Spleen (tissue), 11 donors: ENCODE results near the gene CALN1. TPM values are rescaled to one million over a fixed set of nuclear protein-coding genes. Genes with fewer than 3 reads are reported as not detected.

Experiments used
- DNase-seq: peaks from one replicate; pipeline ENCODE4 v3.0.0-alpha.2; 2020
- H3K27ac ChIP-seq, 8 donors: fragments of 200-600 bp; sonication (generic) in 7 of 8; 1 replicate in 4 of 8; 2 replicates in 4 of 8; pipeline versions ENCODE4 v1.5.0 to v1.8.0; 2016 to 2021; ENCODE audit warnings: inconsistent platforms in 4 of 8, mild to moderate bottlenecking in 4 of 8, moderate library complexity in 1 of 8
- H3K27me3 ChIP-seq, 7 donors: fragments of 200-600 bp; sonication (generic) in 6 of 7; replicated peaks in 1 of 7; 1 replicate in 4 of 7; 2 replicates in 3 of 7; pipeline versions ENCODE4 v1.5.0 to v1.8.0; 2016 to 2021; ENCODE audit warnings: inconsistent platforms in 3 of 7, mild to moderate bottlenecking in 1 of 7
- H3K36me3 ChIP-seq, 6 donors: fragments of 200-600 bp; sonication (generic) in 5 of 6; 1 replicate in 4 of 6; 2 replicates in 2 of 6; pipeline versions ENCODE4 v1.5.0 to v1.8.0; 2016 to 2021; ENCODE audit warnings: inconsistent platforms in 2 of 6
- H3K4me1 ChIP-seq, 6 donors: fragments of 200-600 bp; sonication (generic) in 5 of 6; 1 replicate in 3 of 6; 2 replicates in 3 of 6; pipeline versions ENCODE4 v1.5.0 to v1.8.0; 2016 to 2021; ENCODE audit warnings: inconsistent platforms in 3 of 6
- H3K4me3 ChIP-seq, 8 donors: fragments of 200-600 bp; sonication (generic) in 7 of 8; 1 replicate in 4 of 8; 2 replicates in 4 of 8; pipeline versions ENCODE4 v1.5.0 to v1.8.0; 2016 to 2021; ENCODE audit warnings: inconsistent platforms in 4 of 8, mild to moderate bottlenecking in 4 of 8, moderate library complexity in 2 of 8
- H3K9me3 ChIP-seq, 8 donors: fragments of 200-600 bp; sonication (generic) in 7 of 8; 1 replicate in 4 of 8; 2 replicates in 4 of 8; pipeline versions ENCODE4 v1.5.0 to v1.8.0; 2016 to 2021; ENCODE audit warnings: inconsistent platforms in 4 of 8
- CTCF ChIP-seq, 11 experiments: fragments of 200-600 bp in 7 of 11; fragments of 450-650 bp in 4 of 11; sonication (generic) in 4 of 11; IDR thresholded peaks in 8 of 11; conservative IDR thresholded peaks in 3 of 11; 1 replicate in 7 of 11; 2 replicates in 4 of 11; pipeline versions ENCODE4 v1.4.0 to v1.8.0; 2016 to 2021; ENCODE audit warnings: antibody characterized with exemption in 11 of 11, inconsistent platforms in 4 of 11, mild to moderate bottlenecking in 1 of 11
- POLR2A ChIP-seq, 3 donors: fragments of 450-650 bp; IDR thresholded peaks; one replicate each; pipeline ENCODE4 v1.5.1; 2017; ENCODE audit warnings: antibody characterized with exemption in 3 of 3, mild to moderate bottlenecking in 1 of 3
- POLR2AphosphoS5 ChIP-seq, 3 donors: sonication (generic); formaldehyde crosslinking; IDR thresholded peaks; one replicate each; pipeline ENCODE4 v1.5.1; 2017; ENCODE audit warnings: antibody characterized with exemption in 3 of 3
- WGBS, 5 donors: extraction: QIAGEN DNeasy Blood & Tissue Kit in 3 of 5; methylation state at CpG; one replicate each; pipeline versions ENCODE4 v1.1.5 to v1.1.7; 2013 to 2018; 5-methylcytosine and 5-hydroxymethylcytosine counted together
- intact Hi-C: fragments of 100-400 bp; cut with DNase I; formaldehyde crosslinking; loops from one replicate; pipeline ENCODE4 v1.15.0; 2023; ENCODE audit warnings: low total_unique reads
- polyA plus RNA-seq, 3 donors: library from polyadenylated mRNA; stranded (reverse); fragments of 200-250 nt; gene quantifications; one replicate each; pipeline ENCODE4 v1.2.1, GENCODE V29; 2013
- total RNA-seq, 7 donors: library from RNA; depleted of rRNA in 3 of 7; stranded (reverse); fragments of >200 nt in 3 of 7; fragmentation: NEBNext Ultra II Directional in 4 of 7; extraction: Animal tissue kit (Norgen Biotek cat#: 25700) in 4 of 7; gene quantifications; one replicate each; pipeline versions ENCODE4 v1.1.0 to v1.2.1, GENCODE V29; 2016 to 2021
- donor health status: healthy with polysubstance abuse.
- donor health status: DM: no; HTN: no; CAD: no; lungs with moderate emphysema.
- donor health status: DM: no; HTN: no; CAD: no.
- donor health status: Bipolar disorder and iron deficiency.
- donor health status: healthy.
- donor health status: DM: no; HTN: no; CAD: no.
- donor health status: DM: yes; HTN: yes; CAD: no.

CALN1 gene
- total and polyA plus RNA-seq, 10 donors: under 0.01 to 0.19 (median 0.03) TPM; not detected in 7

DNA sequence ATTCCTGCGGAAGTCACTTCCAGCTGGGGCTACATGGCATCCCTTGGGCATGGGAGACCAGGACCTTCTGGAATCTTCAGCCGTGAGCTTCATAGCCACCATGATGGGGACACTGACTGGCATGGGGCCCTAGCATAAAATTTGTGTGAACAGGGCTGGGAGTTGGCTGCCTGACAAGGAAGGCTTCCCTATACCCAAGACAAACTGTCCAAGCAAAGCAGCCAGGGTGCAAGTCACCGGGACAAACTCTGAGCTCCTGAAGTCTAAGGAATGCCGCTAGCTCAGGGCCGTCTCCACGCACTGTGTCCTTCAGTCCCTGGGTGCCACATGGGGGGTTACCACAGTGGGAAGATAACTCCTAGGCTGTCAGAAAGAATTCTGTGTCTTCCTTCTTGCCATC, 627.4 kb downstream of the CALN1 start:
- TF ChIP-seq POLR2AphosphoS5 (IDR thresholded peaks at IDR 0.05) (no peak), CTCF (IDR thresholded peaks at IDR 0.05 in 8 of 11, conservative IDR thresholded peaks at IDR 0.05 in 3 of 11) (no peak), POLR2A (IDR thresholded peaks at IDR 0.05) (no peak)
- Histone ChIP-seq H3K9me3 (peaks cover 0 to 52% (median 28%) of the 10 kb centered on the region in 8 donors), H3K27ac (no peak overlapping the region), H3K27me3 (no peaks in the 10 kb centered on the region), H3K36me3 (no peaks in the 10 kb centered on the region), H3K4me3 (no peak overlapping the region), H3K4me1 (no peaks in the 10 kb centered on the region)
- intact Hi-C loops: no loop called here
- peak; percentile 38 for DNase-seq
- WGBS, 5 donors: 83 to 95% (median 90%) methylated on average over 6 of the region's 6 CpGs

GRCh38 chr7:71784180-71784579, 628.0 kb downstream of the CALN1 start:
- intact Hi-C loops: no loop called here
- TF ChIP-seq POLR2A (IDR thresholded peaks at IDR 0.05) (no peak), POLR2AphosphoS5 (IDR thresholded peaks at IDR 0.05) (no peak), CTCF (IDR thresholded peaks at IDR 0.05 in 8 of 11, conservative IDR thresholded peaks at IDR 0.05 in 3 of 11) (no peak)
- Histone ChIP-seq H3K9me3 (peaks cover 0 to 46% (median 24%) of the 10 kb centered on the region in 8 donors), H3K27ac (no peak overlapping the region), H3K36me3 (no peaks in the 10 kb centered on the region), H3K4me1 (no peaks in the 10 kb centered on the region), H3K4me3 (no peak overlapping the region), H3K27me3 (no peaks in the 10 kb centered on the region)
- 58 to 83% (median 74%) methylated on average over 3 of the region's 3 CpGs for WGBS, 5 donors
- DNase-seq: no peak

DNA sequence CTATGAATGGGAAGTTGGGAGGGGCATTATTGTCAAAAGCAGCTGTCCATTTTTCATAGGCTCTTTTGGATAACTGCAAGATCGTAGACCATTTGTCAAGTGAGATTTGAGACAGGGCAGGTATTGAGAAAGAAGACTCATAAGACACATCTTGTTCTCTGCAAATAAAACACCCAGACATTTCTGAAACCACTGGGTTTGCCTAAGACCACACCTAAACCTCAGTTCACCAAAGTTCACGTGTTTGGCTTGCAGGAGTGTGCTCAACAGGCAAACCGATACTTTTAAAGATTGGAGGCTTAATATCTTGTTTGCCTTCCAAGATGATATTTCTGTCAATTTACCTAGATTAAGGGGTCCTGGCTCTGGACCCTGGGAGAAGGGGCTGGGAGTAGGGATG, 628.4 kb downstream of the CALN1 start:
- no peak for DNase-seq
- no peak overlapping the region for H3K27ac ChIP-seq
- intact Hi-C loops: no loop called here
- peaks cover 0 to 42% (median 22%) of the 10 kb centered on the region in 8 donors for H3K9me3 ChIP-seq
- WGBS, 5 donors: 67 to 89% (median 84%) methylated on average over 3 of the region's 3 CpGs
- no peaks in the 10 kb centered on the region for H3K27me3 ChIP-seq
- TF ChIP-seq CTCF (IDR thresholded peaks at IDR 0.05 in 8 of 11, conservative IDR thresholded peaks at IDR 0.05 in 3 of 11): no peak
- no peak for TF ChIP-seq POLR2A (IDR thresholded peaks at IDR 0.05)
- TF ChIP-seq POLR2AphosphoS5 (IDR thresholded peaks at IDR 0.05): no peak
- no peaks in the 10 kb centered on the region for H3K4me1 ChIP-seq
- H3K36me3 ChIP-seq: no peaks in the 10 kb centered on the region
- no peak overlapping the region for H3K4me3 ChIP-seq

GRCh38 chr7:71782051-71782450, 630.1 kb downstream of the CALN1 start:
- intact Hi-C loops: no loop called here
- Histone ChIP-seq H3K36me3 (no peaks in the 10 kb centered on the region), H3K27me3 (no peaks in the 10 kb centered on the region), H3K9me3 (peaks cover 0 to 25% (median 7%) of the 10 kb centered on the region in 8 donors), H3K4me3 (no peak overlapping the region), H3K27ac (no peak overlapping the region), H3K4me1 (no peaks in the 10 kb centered on the region)
- WGBS, 5 donors: 69 to 87% (median 76%) methylated on average over 3 of the region's 3 CpGs
- no peak for DNase-seq
- TF ChIP-seq POLR2AphosphoS5 (IDR thresholded peaks at IDR 0.05) (no peak), POLR2A (IDR thresholded peaks at IDR 0.05) (no peak), CTCF (IDR thresholded peaks at IDR 0.05 in 8 of 11, conservative IDR thresholded peaks at IDR 0.05 in 3 of 11) (no peak)
